CD4-positive, alpha-beta T cell treated with Interleukin-4 for 4 hours (primary cell): ENCODE measurements around the gene HMSD.

Experiments
- DNase-seq: peaks from one replicate; pipeline ENCODE4 v3.0.0-alpha.2; 2020

HMSD gene

GRCh38 chr18:63960891-63961290 is 11.8 kb downstream of the HMSD start:
- no peak for DNase-seq

GRCh38 chr18:63961435-63961980 is 12.4 kb downstream of the HMSD start:
- no peak for DNase-seq

GRCh38 chr18:63962137-63962536 is 13.0 kb downstream of the HMSD start:
- no peak for DNase-seq

- peak; percentile 75 for DNase-seq
These were observed 14.6 kb downstream of the HMSD start for GRCh38 chr18:63963615-63964256.

GRCh38 chr18:63964908-63965307 is 15.8 kb downstream of the HMSD start:
- DNase-seq = no peak

GRCh38 chr18:63965716-63966330 is 16.7 kb downstream of the HMSD start:
- DNase-seq = no peak

- DNase-seq = peak; percentile 84
These were observed 21.1 kb downstream of the HMSD start, which contains the start of gene SERPINB8 for GRCh38 chr18:63969942-63970808. Gene SERPINB8, plus strand, starts transcription at chr18:63970081. Its CDS starts 8,228 bp downstream, at chr18:63978309.

GRCh38 chr18:63970809-63971205 is 21.7 kb downstream of the HMSD start:
- no peak for DNase-seq

- DNase-seq = no peak
These were observed 22.4 kb downstream of the HMSD start for GRCh38 chr18:63971320-63972001.

GRCh38 chr18:63972002-63972376 is 22.9 kb downstream of the HMSD start:
- no peak for DNase-seq

GRCh38 chr18:63974991-63975390 is 25.9 kb downstream of the HMSD start:
- peak; percentile 39 for DNase-seq

GRCh38 chr18:63975628-63976027 is 26.5 kb downstream of the HMSD start:
- DNase-seq = no peak

- DNase-seq = no peak
These were observed 27.9 kb downstream of the HMSD start for GRCh38 chr18:63977040-63977439.

- DNase-seq = peak; percentile 59
These were observed 30.4 kb downstream of the HMSD start for GRCh38 chr18:63979409-63979920.

GRCh38 chr18:63980027-63980426 is 30.9 kb downstream of the HMSD start:
- no peak for DNase-seq

- DNase-seq = no peak
These were observed 31.9 kb downstream of the HMSD start for GRCh38 chr18:63980896-63981460.

- DNase-seq = no peak
These were observed 32.6 kb downstream of the HMSD start for GRCh38 chr18:63981719-63982118.

GRCh38 chr18:63982361-63982760 is 33.3 kb downstream of the HMSD start:
- DNase-seq = no peak

GRCh38 chr18:63986885-63987284 is 37.8 kb downstream of the HMSD start:
- no peak for DNase-seq

- no peak for DNase-seq
These were observed 38.6 kb downstream of the HMSD start for GRCh38 chr18:63987743-63988142.

- no peak for DNase-seq
These were observed 43.6 kb downstream of the HMSD start for GRCh38 chr18:63992751-63993150.

GRCh38 chr18:63994783-63995399 is 45.8 kb downstream of the HMSD start:
- peak; percentile 43 for DNase-seq
